Sigmoid colon (tissue), 4 donors: ENCODE results near the gene KLHL11.

Source experiments
- CTCF ChIP-seq, 4 experiments: fragments of 450-650 bp in 3 of 4; fragments of 200-600 bp in 1 of 4; IDR thresholded peaks; one replicate each; pipeline ENCODE4 v1.5.1; 2016 to 2019; ENCODE audit warnings: antibody characterized with exemption in 4 of 4, mild to moderate bottlenecking in 3 of 4, moderate library complexity in 2 of 4
- POLR2A ChIP-seq, 2 donors: fragments of 450-650 bp; IDR thresholded peaks; one replicate each; pipeline ENCODE4 v1.6.1; 2016; ENCODE audit warnings: antibody characterized with exemption in 2 of 2, mild to moderate bottlenecking in 2 of 2, moderate library complexity in 2 of 2
- POLR2AphosphoS5 ChIP-seq, 4 donors: sonication (generic); formaldehyde crosslinking; IDR thresholded peaks; one replicate each; pipeline ENCODE4 v1.6.1; 2017; ENCODE audit warnings: antibody characterized with exemption in 4 of 4

GRCh38 chr17:41848788-41849187, 16.4 kb downstream of the KLHL11 start:
- TF ChIP-seq CTCF (IDR thresholded peaks at IDR 0.05) (no peak), POLR2AphosphoS5 (IDR thresholded peaks at IDR 0.05) (no peak), POLR2A (IDR thresholded peaks at IDR 0.05) (no peak)
